Hepatocyte (in vitro differentiated cells): Measurements from ENCODE around the gene LENEP. TPM values are rescaled to one million over a fixed set of nuclear protein-coding genes. Genes with fewer than 3 reads are reported as not detected.
A peak's percentile ranks its signal among the peaks of the same experiment; 100 is the strongest.

Experiments
- DNase-seq: peaks from one replicate; pipeline ENCODE4 v3.0.0-alpha.2; 2016; ENCODE audit warnings: low spot score
- H2AFZ ChIP-seq: fragments of 200-600 bp; sonication (generic); 2 replicates; pipeline ENCODE4 v1.6.0; 2016; ENCODE audit warnings: antibody characterized with exemption, mild to moderate bottlenecking
- H3K27ac ChIP-seq: fragments of 200-600 bp; sonication (generic); 2 replicates; pipeline ENCODE4 v1.5.1; 2016; ENCODE audit warnings: mild to moderate bottlenecking
- H3K27me3 ChIP-seq: fragments of 200-600 bp; sonication (generic); 2 replicates; pipeline ENCODE4 v1.6.1; 2016
- H3K36me3 ChIP-seq: fragments of 200-600 bp; sonication (generic); replicated peaks from 2 replicates; pipeline ENCODE4 v1.5.1; 2016; ENCODE audit warnings: low read depth; ENCODE audit not compliant: insufficient read depth
- H3K4me1 ChIP-seq: fragments of 200-600 bp; sonication (generic); 2 replicates; pipeline ENCODE4 v1.5.1; 2016; ENCODE audit warnings: mild to moderate bottlenecking, moderate library complexity; ENCODE audit not compliant: insufficient read depth
- H3K4me2 ChIP-seq: fragments of 200-600 bp; sonication (generic); 2 replicates; pipeline ENCODE4 v1.6.0; 2016
- H3K4me3 ChIP-seq: fragments of 200-600 bp; sonication (generic); 2 replicates; pipeline ENCODE4 v1.5.1; 2016; ENCODE audit warnings: mild to moderate bottlenecking
- H3K79me2 ChIP-seq: fragments of 200-600 bp; sonication (generic); 2 replicates; pipeline ENCODE4 v1.6.0; 2017; ENCODE audit warnings: mild to moderate bottlenecking
- H3K9me2 ChIP-seq: fragments of 200-600 bp; sonication (generic); replicated peaks from 2 replicates; pipeline ENCODE4 v1.6.0; 2017; ENCODE audit warnings: mild to moderate bottlenecking; ENCODE audit not compliant: insufficient read depth
- H3K9me3 ChIP-seq: fragments of 200-600 bp; sonication (generic); 2 replicates; pipeline ENCODE4 v1.5.1; 2016; ENCODE audit warnings: low read depth, mild to moderate bottlenecking
- H4K20me1 ChIP-seq: fragments of 200-600 bp; sonication (generic); 2 replicates; pipeline ENCODE4 v1.6.0; 2016; ENCODE audit warnings: mild to moderate bottlenecking; ENCODE audit not compliant: insufficient read depth, poor library complexity, severe bottlenecking
- CTCF ChIP-seq: fragments of 200-600 bp; sonication (generic); IDR thresholded peaks from 2 replicates; pipeline ENCODE4 v1.5.1; 2016; ENCODE audit warnings: antibody characterized with exemption, mild to moderate bottlenecking; ENCODE audit not compliant: poor library complexity
- EZH2 ChIP-seq: fragments of 200-600 bp; sonication (generic); IDR thresholded peaks from 2 replicates; pipeline ENCODE4 v1.6.1; 2016; ENCODE audit warnings: antibody characterized with exemption, mild to moderate bottlenecking, borderline replicate concordance
- EZH2phosphoT487 ChIP-seq: fragments of 200-600 bp; sonication (generic); IDR thresholded peaks from one replicate; pipeline ENCODE4 v1.6.1; 2018; ENCODE audit warnings: antibody characterized with exemption, mild to moderate bottlenecking, low read depth, moderate library complexity; ENCODE audit not compliant: unreplicated experiment, severe bottlenecking
- WGBS: methylation state at CpG from one replicate; pipeline ENCODE4 v1.1.6; 2016; ENCODE audit warnings: low lambda C conversion rate; ENCODE audit errors: missing lambda C conversion rate; 5-methylcytosine and 5-hydroxymethylcytosine counted together
- polyA plus RNA-seq: library from polyadenylated mRNA; unstranded; fragments of >200 nt; fragmentation: Nextera tagmentation; extraction: Ambion mirVana; gene quantifications from 2 replicates; pipeline ENCODE4 v1.2.1, GENCODE V29; 2016
- total RNA-seq: library from RNA; depleted of rRNA; stranded (reverse); fragments of >200 nt; gene quantifications from 2 replicates; pipeline ENCODE4 v1.2.3, GENCODE V29; 2014

Gene LENEP
- total and polyA plus RNA-seq, 2 experiments from 2014 or later: not detected

GRCh38 chr1:154969246-154969645 is 24.1 kb upstream of the LENEP start:
- peaks cover 21% of the 10 kb centered on the region for H3K4me1 ChIP-seq
- no peaks in the 10 kb centered on the region for H4K20me1 ChIP-seq
- peak overlapping the region; percentile 75 for H3K4me2 ChIP-seq
- 48% methylated on average over 5 of the region's 5 CpGs for WGBS
- H3K79me2 ChIP-seq: peaks cover 66% of the 10 kb centered on the region
- H3K9me2 ChIP-seq: no peaks in the 10 kb centered on the region
- H3K27ac ChIP-seq: peak overlapping the region; percentile 14
- H3K4me3 ChIP-seq: peak overlapping the region; percentile 7
- TF ChIP-seq EZH2phosphoT487 (no peak), EZH2 (no peak), CTCF (no peak)
- H3K9me3 ChIP-seq: no peaks in the 10 kb centered on the region
- no peaks in the 10 kb centered on the region for H3K36me3 ChIP-seq
- H2AFZ ChIP-seq: no peak overlapping the region
- no peaks in the 10 kb centered on the region for H3K27me3 ChIP-seq
- DNase-seq: no peak

- peak overlapping the region; percentile 75 for H3K4me2 ChIP-seq
- TF ChIP-seq EZH2 (no peak), CTCF (no peak), EZH2phosphoT487 (no peak)
- H3K27ac ChIP-seq: peak overlapping the region; percentile 96
- WGBS: 39% methylated on average over 8 of the region's 22 CpGs
- H3K4me3 ChIP-seq: peak overlapping the region; percentile 7
- no peak for DNase-seq
- H3K79me2 ChIP-seq: peaks cover 61% of the 10 kb centered on the region
- H3K4me1 ChIP-seq: peaks cover 21% of the 10 kb centered on the region
- H3K27me3 ChIP-seq: no peaks in the 10 kb centered on the region
- H3K9me3 ChIP-seq: no peaks in the 10 kb centered on the region
- no peak overlapping the region for H2AFZ ChIP-seq
- H3K9me2 ChIP-seq: no peaks in the 10 kb centered on the region
- no peaks in the 10 kb centered on the region for H3K36me3 ChIP-seq
- H4K20me1 ChIP-seq: no peaks in the 10 kb centered on the region
These were observed 23.4 kb upstream of the LENEP start for GRCh38 chr1:154969860-154970452.

- no peaks in the 10 kb centered on the region for H3K36me3 ChIP-seq
These were observed 22.6 kb upstream of the LENEP start, which contains the start of gene SHC1 for GRCh38 chr1:154970631-154971340. TSS of gene SHC1 (minus strand) at chr1:154970747. CDS start at chr1:154970526, 221 bp downstream.

More at GRCh38 chr1:154970631-154971340, 22.6 kb upstream of the LENEP start, which contains the start of gene SHC1:
- TF ChIP-seq EZH2: no peak
- no peak for TF ChIP-seq CTCF
- no peak for TF ChIP-seq EZH2phosphoT487
- no peaks in the 10 kb centered on the region for H4K20me1 ChIP-seq
- peak; percentile 95 for DNase-seq
- H3K79me2 ChIP-seq: peaks cover 58% of the 10 kb centered on the region
- no peaks in the 10 kb centered on the region for H3K27me3 ChIP-seq
- no peaks in the 10 kb centered on the region for H3K9me3 ChIP-seq
- peak within 1 kb of the TSS; percentile 75 for H3K4me2 ChIP-seq
- H3K9me2 ChIP-seq: no peaks in the 10 kb centered on the region
- peaks cover 21% of the 10 kb centered on the region for H3K4me1 ChIP-seq
- 21% methylated on average over 9 of the region's 15 CpGs for WGBS
- H3K27ac ChIP-seq: peak within 1 kb of the TSS; percentile 96
- H3K4me3 ChIP-seq: peak within 1 kb of the TSS; percentile 7
- H2AFZ ChIP-seq: no peak within 1 kb of the TSS
